ENCODE data around the gene VARS1.
A peak's percentile ranks its signal among the peaks of the same experiment; 100 is the strongest.
"Not testable (repeated sequence)": the region's sequence is repeated elsewhere in the genome, so short reads cannot be mapped to it uniquely, and the experiment has no call there.

VARS1 gene

GRCh38 chr6:31795616-31796298 lies at the start of gene VARS1:
Gene VARS1 (minus strand): TSS chr6:31795752. CDS start chr6:31795217, 535 bp downstream.
- peak; percentile 94 for DNase-seq

DNA sequence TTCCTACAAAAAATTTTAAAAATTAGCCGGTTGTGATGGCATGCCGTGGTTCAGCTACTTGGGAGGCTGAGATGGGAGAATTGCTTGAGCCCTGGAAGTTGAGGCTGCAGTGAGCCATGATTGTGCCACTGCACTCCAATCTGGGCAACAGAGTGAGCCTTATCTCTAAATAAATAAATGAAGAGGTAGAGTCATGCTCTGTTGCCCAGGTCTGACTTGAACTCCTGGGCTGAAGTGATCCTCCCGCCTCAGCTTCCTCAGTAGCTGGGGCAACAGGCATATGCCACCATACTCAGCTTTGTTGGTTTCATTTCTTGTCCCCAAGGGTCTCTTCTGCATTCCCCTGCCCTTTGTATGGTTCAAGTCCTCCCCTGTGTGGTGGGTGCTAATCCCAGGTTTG lies 49.0 kb upstream of the VARS1 start:
- DNase-seq = no peak

GRCh38 chr6:31842053-31842452 lies 46.5 kb upstream of the VARS1 start:
- no peak for DNase-seq

GRCh38 chr6:31839779-31840126 lies 44.2 kb upstream of the VARS1 start:
- DNase-seq = not testable (repeated sequence)

DNA sequence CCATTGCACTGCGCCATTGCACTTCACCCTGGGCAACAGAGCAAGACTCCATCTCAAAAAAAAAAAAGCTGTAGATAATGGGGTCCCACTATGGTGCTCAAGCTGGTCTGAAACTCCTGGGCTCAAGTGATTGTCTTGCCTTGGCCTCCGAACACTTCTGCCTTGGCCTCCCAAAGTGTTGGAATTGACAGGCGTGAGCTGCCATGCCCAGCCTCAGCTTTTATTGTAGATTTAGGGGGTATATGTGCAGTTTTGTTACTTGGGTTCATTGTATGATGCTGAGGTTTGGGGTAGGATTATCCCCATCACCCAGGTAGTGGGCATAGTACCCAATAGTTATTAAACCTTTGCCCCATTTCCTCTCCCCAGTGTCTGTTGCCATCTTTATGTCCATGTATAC lies 43.4 kb upstream of the VARS1 start:
- no peak for DNase-seq

DNA sequence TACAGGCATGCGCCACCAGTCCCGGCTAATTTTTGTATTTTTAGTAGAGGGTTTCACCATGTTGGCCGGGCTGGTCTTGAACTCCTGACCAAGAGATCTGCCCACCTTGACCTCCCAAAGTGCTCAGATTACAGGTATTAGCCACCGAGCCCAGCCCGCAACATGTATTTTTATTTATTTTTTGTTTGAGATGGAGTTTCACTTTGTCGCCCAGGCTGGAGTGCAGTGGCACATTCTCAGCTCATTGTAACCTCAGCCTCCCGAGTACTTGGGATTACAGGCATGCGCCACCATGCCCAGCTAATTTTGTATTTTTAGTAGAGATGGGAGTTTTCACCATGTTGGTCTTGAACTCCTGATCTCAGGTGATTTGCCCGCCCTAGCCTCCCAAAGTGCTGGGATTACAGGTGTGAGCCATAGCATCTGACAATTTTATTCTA lies 42.6 kb upstream of the VARS1 start:
- DNase-seq = not testable (repeated sequence)

DNA sequence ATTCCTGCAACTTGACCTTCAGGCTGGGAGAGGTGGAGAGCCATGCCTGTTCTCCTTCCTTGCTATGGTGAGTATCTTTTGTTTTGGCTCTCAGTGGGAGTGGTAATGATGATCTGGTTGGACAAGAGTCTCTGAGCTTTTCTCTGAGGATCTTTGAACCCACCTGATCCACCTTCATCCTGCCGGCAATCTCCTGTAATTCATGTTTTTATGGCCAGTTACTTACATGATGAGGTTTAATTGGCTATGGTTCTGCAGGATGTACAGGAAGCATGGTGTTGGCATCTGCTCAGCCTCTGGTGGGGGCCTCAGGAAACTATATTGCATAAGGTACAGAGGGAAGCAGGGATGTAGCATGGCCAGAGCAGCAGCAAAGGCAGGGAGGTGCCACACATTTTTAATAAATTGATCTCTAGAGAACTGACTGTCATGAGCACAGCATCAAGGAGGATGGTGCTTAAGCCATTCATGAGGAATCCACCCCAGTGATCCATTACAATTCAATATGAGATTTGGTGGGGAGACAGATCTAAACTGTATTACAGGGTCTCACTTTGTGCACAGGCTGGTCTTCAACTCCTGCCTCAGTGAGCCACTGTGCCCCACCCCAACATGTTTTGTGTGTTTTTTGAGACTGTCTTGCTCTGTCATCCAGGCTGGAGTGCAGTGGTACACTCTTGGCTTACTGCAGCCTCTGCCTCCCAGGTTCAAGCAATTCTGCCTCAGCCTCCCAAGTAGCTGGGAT lies 42.0 kb upstream of the VARS1 start:
- DNase-seq = no peak

- DNase-seq = no peak
These were observed 41.2 kb upstream of the VARS1 start for GRCh38 chr6:31836474-31837368.

DNA sequence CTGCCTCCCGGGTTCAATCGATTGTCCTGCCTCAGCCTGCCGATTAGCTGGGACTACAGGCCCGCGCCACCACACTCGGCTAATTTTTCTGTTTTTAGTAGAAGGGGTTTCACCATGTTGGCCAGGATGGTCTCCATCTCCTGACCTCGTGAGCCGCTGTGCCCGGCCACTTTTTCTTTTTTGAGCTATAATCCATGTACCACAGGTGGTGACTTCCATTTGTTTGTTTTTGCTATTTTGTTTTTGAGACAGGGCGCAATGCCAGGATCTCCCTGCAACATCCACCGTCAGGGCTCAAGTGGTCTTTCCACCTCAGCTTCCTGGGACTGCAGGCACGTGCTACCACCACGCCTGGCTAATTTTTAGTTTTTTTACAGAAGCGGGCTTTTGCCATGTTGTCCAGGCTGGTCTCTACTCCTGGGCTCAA lies 40.5 kb upstream of the VARS1 start:
- peak; percentile 25 for DNase-seq

DNA sequence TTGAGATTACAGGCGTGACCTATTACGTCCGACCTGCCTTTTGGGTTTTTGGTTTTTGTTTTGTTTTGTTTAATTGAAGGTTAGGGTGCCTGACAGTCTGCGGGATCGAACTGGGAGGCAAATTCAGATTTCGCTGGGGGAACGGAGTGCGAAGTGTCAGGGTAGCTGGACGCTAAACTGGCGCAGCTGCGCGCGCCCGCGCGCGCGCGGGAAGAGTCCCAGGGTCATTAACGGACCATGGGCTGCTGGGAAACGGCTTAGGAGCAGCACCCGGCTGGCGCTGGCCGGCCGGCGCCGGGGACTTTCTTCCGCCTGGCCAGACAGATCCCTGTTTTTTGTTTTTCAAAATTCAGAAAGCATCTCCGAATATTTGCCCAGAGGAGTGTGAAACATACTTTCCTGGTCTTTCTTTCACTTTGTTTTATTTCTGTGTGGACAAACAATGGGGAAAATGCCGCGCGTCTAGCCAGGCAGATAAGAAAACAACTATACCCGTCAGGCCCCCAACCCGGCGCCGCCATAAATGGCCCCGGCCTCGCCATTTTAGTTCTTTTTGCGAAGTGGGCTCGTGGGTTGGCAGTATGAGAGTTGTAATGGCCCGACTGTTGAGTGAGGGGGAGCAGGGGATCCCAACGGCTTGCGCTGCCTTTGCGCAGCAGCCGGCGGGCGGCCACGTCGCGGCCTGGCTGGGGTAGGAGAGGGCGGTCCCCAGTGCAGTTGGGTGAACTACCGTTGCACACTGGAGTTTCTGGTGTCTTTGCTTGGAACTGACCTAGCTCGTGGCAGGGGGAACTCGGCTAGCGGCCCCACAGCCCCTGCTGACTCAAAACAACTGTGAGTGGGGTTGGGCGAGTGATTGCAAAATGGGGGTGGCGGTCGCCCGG lies 39.1 kb upstream of the VARS1 start:
- DNase-seq = peak; percentile 96

DNA sequence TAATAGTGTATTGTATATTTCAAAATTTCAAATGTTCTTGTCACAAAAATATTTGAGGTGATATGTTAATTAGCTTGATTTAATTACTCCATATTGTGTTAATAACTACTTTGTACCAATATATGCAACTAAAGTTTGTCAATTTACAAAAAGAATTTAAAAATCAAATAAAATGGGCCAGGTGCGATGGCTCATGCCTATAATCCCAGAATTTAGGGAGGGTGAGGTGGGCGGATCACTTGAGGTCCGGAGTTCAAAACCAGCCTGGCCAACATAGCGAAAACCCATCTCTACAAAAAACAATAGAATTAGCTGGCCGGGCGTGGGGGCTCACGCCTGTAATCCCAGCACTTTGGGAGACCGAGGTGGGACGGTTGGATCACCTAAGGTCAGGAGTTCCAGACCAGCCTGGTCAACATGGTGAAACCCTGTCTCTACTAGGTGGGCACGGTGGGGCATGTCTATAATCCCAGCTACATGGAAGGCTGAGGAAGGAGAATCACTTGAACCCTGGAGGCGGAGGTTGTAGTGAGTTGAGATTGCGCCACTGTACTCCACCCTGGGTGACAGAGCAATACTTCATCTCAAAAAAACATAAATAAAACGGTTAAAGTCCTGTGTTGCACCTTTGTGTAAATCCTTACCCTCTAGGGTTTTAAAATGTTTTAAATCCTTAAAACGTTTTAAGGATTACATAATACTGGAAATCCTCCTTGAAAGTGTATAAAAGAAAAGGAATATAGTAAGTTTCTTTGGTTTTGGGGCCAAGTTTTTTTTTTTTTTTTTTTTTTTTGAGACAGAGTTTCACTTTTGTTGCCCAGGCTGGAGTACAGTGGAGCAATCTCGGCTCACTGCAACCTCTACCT lies 36.0 kb upstream of the VARS1 start:
- no peak for DNase-seq

GRCh38 chr6:31830886-31831335 lies 35.4 kb upstream of the VARS1 start:
- peak; percentile 21 for DNase-seq

DNA sequence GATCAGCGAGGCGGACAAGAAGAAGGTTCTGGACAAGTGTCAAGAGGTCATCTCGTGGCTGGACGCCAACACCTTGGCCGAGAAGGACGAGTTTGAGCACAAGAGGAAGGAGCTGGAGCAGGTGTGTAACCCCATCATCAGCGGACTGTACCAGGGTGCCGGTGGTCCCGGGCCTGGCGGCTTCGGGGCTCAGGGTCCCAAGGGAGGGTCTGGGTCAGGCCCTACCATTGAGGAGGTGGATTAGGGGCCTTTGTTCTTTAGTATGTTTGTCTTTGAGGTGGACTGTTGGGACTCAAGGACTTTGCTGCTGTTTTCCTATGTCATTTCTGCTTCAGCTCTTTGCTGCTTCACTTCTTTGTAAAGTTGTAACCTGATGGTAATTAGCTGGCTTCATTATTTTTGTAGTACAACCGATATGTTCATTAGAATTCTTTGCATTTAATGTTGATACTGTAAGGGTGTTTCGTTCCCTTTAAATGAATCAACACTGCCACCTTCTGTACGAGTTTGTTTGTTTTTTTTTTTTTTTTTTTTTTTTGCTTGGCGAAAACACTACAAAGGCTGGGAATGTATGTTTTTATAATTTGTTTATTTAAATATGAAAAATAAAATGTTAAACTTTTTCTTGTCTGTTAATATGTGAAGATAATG lies 34.2 kb upstream of the VARS1 start:
- peak; percentile 89 for DNase-seq

- DNase-seq = peak; percentile 100
These were observed 31.9 kb upstream of the VARS1 start, which contains the start of gene HSPA1B for GRCh38 chr6:31827286-31828079. Gene HSPA1B (plus strand): TSS chr6:31827738. CDS start chr6:31827951, 213 bp downstream.

- DNase-seq = no peak
These were observed 31.3 kb upstream of the VARS1 start for GRCh38 chr6:31826793-31827285.

DNA sequence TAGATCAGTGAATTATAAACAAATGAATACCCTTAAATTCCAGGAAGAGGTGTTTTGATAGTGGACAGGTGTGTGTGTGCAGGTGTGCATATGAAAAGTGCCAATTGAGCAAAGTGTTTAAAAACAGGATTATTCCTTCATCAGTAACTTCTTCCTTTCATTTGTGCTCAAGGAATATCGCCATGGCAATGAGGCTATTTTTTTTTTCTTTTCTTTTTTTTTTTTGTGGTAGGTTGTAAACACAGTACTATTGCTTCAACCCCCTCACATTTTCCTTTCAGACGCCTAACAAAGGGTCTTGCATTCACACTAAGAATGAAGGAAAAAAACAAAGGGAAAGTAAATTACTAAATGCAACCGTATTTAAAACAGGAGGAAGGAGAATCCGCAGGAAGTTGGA lies 30.0 kb upstream of the VARS1 start:
- DNase-seq = no peak

DNA sequence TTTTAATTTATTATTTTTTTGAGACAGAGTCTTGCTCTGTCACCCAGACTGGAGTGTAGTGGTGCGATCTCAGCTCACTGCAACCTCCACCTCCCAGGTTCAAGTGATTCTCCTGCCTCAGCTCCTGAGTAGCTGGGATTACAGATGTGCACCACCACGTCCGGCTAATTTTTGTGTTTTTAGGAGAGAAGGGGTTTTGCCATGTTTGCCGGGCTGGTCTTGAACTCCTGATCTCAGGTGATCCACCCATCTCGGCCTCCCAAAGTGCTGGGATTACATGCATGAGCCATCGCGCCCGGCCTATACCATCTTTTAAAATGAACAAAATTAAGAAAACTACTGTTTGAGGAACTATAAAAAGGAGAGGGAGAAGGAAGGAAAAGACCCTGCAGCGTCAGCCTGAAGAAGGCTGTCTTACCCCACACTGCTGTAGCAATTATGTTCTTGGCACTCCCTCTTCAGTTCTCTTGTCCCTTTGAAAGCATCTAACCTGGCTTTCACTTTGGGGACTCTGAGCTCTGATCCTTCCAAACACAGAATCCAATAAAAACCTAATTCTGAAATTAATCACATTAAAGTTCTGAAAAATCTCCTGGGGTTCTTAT lies 28.1 kb upstream of the VARS1 start:
- DNase-seq = not testable (repeated sequence)

- DNase-seq = peak; percentile 84
These were observed 26.7 kb upstream of the VARS1 start for GRCh38 chr6:31822036-31822821.

All from eye (tissue), 1 donor.